Measurements from ENCODE around the gene BLNK.

Gene BLNK

DNA sequence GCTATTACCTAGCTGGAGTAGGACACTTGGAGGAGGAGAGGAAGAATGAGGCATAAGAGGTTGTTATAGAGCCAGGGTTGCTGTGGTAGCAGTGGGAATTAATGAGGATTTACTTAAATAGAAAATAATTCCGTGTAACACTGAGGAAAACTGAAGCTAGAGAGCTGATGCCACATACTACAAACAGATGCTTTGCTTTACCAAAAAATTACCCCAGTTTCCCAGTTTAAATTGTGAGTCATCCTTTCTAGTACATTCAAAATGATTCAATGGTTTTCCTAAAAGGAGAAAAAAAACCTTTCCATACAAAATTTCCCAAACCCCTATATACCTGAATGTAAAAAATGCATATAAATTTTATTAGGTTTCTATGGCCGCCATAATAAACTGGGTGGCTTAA lies 82.9 kb downstream of the BLNK start:
- no peaks in the 10 kb centered on the region for H3K4me1 ChIP-seq (ENCODE audit: control insufficient read depth in 2 of 2, insufficient read depth in 1 of 2, low read depth in 1 of 2, low read length in 2 of 2)
- no peak overlapping the region for H2BK5ac ChIP-seq (ENCODE audit: low read length)
- H3K23ac ChIP-seq (ENCODE audit: low read depth, low read length, poor library complexity), result no peak overlapping the region
- no peaks in the 10 kb centered on the region for H3K9me3 ChIP-seq (replicated peaks in 1 of 2; ENCODE audit: control insufficient read depth in 2 of 2, insufficient read depth in 1 of 2, low read depth in 1 of 2, low read length in 2 of 2)
- H3K9ac ChIP-seq (ENCODE audit: low read depth, low read length, poor library complexity), result no peak overlapping the region
- H3K4me3 ChIP-seq (ENCODE audit: low read length in 2 of 2), result no peak overlapping the region
- WGBS, 2 donors (ENCODE audit: extremely low coverage in 2 of 2, insufficient read length in 2 of 2, insufficient replicate concordance in 1 of 2), result no CpG with 5 or more reads among the region's 2 CpGs
- no peak overlapping the region for H2BK12ac ChIP-seq (ENCODE audit: low read length)
- no peaks in the 10 kb centered on the region for H3K27me3 ChIP-seq (ENCODE audit: control insufficient read depth in 3 of 3, insufficient read depth in 3 of 3, low read depth in 1 of 3, low read length in 3 of 3)
- no peak overlapping the region for H3K4me2 ChIP-seq (ENCODE audit: insufficient read depth, low read length, poor library complexity, severe bottlenecking)
- H2AFZ ChIP-seq (ENCODE audit: low read length), result no peak overlapping the region
- H4K91ac ChIP-seq (ENCODE audit: low read depth, low read length, poor library complexity), result no peak overlapping the region
- H3K4ac ChIP-seq (ENCODE audit: low read length), result no peak overlapping the region
- no peak overlapping the region for H2AK5ac ChIP-seq (ENCODE audit: low read depth, low read length)
- no peak overlapping the region for H2BK15ac ChIP-seq (ENCODE audit: low read length)
- H2BK120ac ChIP-seq (ENCODE audit: low read depth, low read length), result no peak overlapping the region
- H3K14ac ChIP-seq (ENCODE audit: low read length), result no peak overlapping the region
- H3K27ac ChIP-seq (replicated peaks; ENCODE audit: low read length), result no peak overlapping the region
- H3K36me3 ChIP-seq (replicated peaks in 1 of 2; ENCODE audit: control insufficient read depth in 2 of 2, insufficient read depth in 2 of 2, low read length in 2 of 2), result no peaks in the 10 kb centered on the region
- no peak for DNase-seq (ENCODE audit: low spot score)
- H4K8ac ChIP-seq (ENCODE audit: low read depth, low read length), result no peak overlapping the region
- H3K79me1 ChIP-seq (ENCODE audit: low read depth, low read length), result no peaks in the 10 kb centered on the region
- H3K18ac ChIP-seq (ENCODE audit: low read length), result no peak overlapping the region

DNA sequence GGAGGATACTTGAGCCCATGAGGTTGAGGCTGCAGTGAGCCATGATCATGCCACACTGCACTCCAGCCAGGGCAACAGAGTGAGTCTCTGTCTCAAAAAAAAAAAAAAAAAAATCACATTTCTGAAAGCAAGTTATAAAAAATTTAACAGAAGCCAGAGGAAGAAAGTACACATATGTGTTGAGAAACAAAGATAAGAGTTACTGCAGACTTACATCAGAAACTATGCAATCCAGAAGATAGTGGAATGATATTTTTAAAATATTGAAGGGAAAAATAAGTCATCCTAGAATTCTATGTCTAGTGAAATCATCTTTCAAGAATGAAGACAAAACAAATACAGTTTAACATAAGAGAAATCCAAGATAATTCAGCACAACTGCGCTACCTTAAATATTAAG lies 94.4 kb downstream of the BLNK start:
- no peak overlapping the region for H3K23ac ChIP-seq (ENCODE audit: low read depth, low read length, poor library complexity)

DNA sequence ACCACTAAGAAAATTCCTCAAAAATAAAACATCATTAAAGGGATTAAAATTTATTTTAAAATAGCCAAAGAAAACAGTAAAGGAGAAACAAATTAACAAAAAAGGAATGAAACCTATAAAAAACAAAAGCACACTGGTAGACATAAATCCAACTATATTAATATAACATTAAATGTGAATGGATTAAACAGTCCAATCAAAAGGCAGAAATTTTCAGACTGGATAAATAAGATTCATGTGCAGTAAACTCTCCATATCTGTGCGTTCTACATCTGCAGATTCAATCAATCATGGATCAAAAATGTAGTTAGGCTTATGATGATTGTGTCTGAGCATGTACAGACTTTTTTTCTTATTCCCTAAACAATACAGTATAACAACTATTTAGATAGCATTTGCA lies 98.7 kb downstream of the BLNK start:
- H2BK120ac ChIP-seq (ENCODE audit: low read depth, low read length), result no peak overlapping the region
- H3K79me1 ChIP-seq (ENCODE audit: low read depth, low read length), result no peaks in the 10 kb centered on the region
- H3K4me3 ChIP-seq (ENCODE audit: low read length in 2 of 2), result no peak overlapping the region
- H3K27me3 ChIP-seq (ENCODE audit: control insufficient read depth in 3 of 3, insufficient read depth in 3 of 3, low read depth in 1 of 3, low read length in 3 of 3), result no peaks in the 10 kb centered on the region
- H3K9me3 ChIP-seq (replicated peaks in 1 of 2; ENCODE audit: control insufficient read depth in 2 of 2, insufficient read depth in 1 of 2, low read depth in 1 of 2, low read length in 2 of 2), result peaks cover 2 to 8% of the 10 kb centered on the region in 2 donors
- H3K14ac ChIP-seq (ENCODE audit: low read length), result no peak overlapping the region
- WGBS, 2 donors (ENCODE audit: extremely low coverage in 2 of 2, insufficient read length in 2 of 2, insufficient replicate concordance in 1 of 2), result no CpG with 5 or more reads among the region's 1 CpG
- H3K4me1 ChIP-seq (ENCODE audit: control insufficient read depth in 2 of 2, insufficient read depth in 1 of 2, low read depth in 1 of 2, low read length in 2 of 2), result no peaks in the 10 kb centered on the region
- DNase-seq (ENCODE audit: low spot score), result no peak
- H2AFZ ChIP-seq (ENCODE audit: low read length), result no peak overlapping the region
- no peaks in the 10 kb centered on the region for H3K36me3 ChIP-seq (replicated peaks in 1 of 2; ENCODE audit: control insufficient read depth in 2 of 2, insufficient read depth in 2 of 2, low read length in 2 of 2)
- H3K9ac ChIP-seq (ENCODE audit: low read depth, low read length, poor library complexity), result no peak overlapping the region
- no peak overlapping the region for H4K8ac ChIP-seq (ENCODE audit: low read depth, low read length)
- no peak overlapping the region for H3K4me2 ChIP-seq (ENCODE audit: insufficient read depth, low read length, poor library complexity, severe bottlenecking)
- no peak overlapping the region for H2BK15ac ChIP-seq (ENCODE audit: low read length)
- H2AK5ac ChIP-seq (ENCODE audit: low read depth, low read length), result no peak overlapping the region
- H3K18ac ChIP-seq (ENCODE audit: low read length), result no peak overlapping the region
- no peak overlapping the region for H3K4ac ChIP-seq (ENCODE audit: low read length)
- no peak overlapping the region for H4K91ac ChIP-seq (ENCODE audit: low read depth, low read length, poor library complexity)
- no peak overlapping the region for H2BK12ac ChIP-seq (ENCODE audit: low read length)
- H3K27ac ChIP-seq (replicated peaks; ENCODE audit: low read length), result no peak overlapping the region
- no peak overlapping the region for H2BK5ac ChIP-seq (ENCODE audit: low read length)
- no peak overlapping the region for H3K23ac ChIP-seq (ENCODE audit: low read depth, low read length, poor library complexity)

More for the DNA sequence above, 94.4 kb downstream of the BLNK start:
- H3K27me3 ChIP-seq (ENCODE audit: control insufficient read depth in 3 of 3, insufficient read depth in 3 of 3, low read depth in 1 of 3, low read length in 3 of 3), result no peaks in the 10 kb centered on the region
- H2AK5ac ChIP-seq (ENCODE audit: low read depth, low read length), result no peak overlapping the region
- no peak overlapping the region for H2BK15ac ChIP-seq (ENCODE audit: low read length)
- no peak overlapping the region for H4K91ac ChIP-seq (ENCODE audit: low read depth, low read length, poor library complexity)
- no peaks in the 10 kb centered on the region for H3K4me1 ChIP-seq (ENCODE audit: control insufficient read depth in 2 of 2, insufficient read depth in 1 of 2, low read depth in 1 of 2, low read length in 2 of 2)
- no peak overlapping the region for H2BK5ac ChIP-seq (ENCODE audit: low read length)
- no peak overlapping the region for H3K14ac ChIP-seq (ENCODE audit: low read length)
- no CpG with 5 or more reads among the region's 1 CpG for WGBS, 2 donors (ENCODE audit: extremely low coverage in 2 of 2, insufficient read length in 2 of 2, insufficient replicate concordance in 1 of 2)
- no peaks in the 10 kb centered on the region for H3K36me3 ChIP-seq (replicated peaks in 1 of 2; ENCODE audit: control insufficient read depth in 2 of 2, insufficient read depth in 2 of 2, low read length in 2 of 2)
- no peak overlapping the region for H3K27ac ChIP-seq (replicated peaks; ENCODE audit: low read length)
- no peak overlapping the region for H4K8ac ChIP-seq (ENCODE audit: low read depth, low read length)
- no peak overlapping the region for H3K18ac ChIP-seq (ENCODE audit: low read length)
- H3K9ac ChIP-seq (ENCODE audit: low read depth, low read length, poor library complexity), result no peak overlapping the region
- no peaks in the 10 kb centered on the region for H3K79me1 ChIP-seq (ENCODE audit: low read depth, low read length)
- H3K9me3 ChIP-seq (replicated peaks in 1 of 2; ENCODE audit: control insufficient read depth in 2 of 2, insufficient read depth in 1 of 2, low read depth in 1 of 2, low read length in 2 of 2), result peaks cover 0 to 6% of the 10 kb centered on the region in 2 donors
- H2BK120ac ChIP-seq (ENCODE audit: low read depth, low read length), result no peak overlapping the region
- no peak overlapping the region for H2BK12ac ChIP-seq (ENCODE audit: low read length)
- H3K4me3 ChIP-seq (ENCODE audit: low read length in 2 of 2), result no peak overlapping the region
- H3K4ac ChIP-seq (ENCODE audit: low read length), result no peak overlapping the region
- no peak overlapping the region for H2AFZ ChIP-seq (ENCODE audit: low read length)
- H3K4me2 ChIP-seq (ENCODE audit: insufficient read depth, low read length, poor library complexity, severe bottlenecking), result no peak overlapping the region
- DNase-seq (ENCODE audit: low spot score), result no peak

DNA sequence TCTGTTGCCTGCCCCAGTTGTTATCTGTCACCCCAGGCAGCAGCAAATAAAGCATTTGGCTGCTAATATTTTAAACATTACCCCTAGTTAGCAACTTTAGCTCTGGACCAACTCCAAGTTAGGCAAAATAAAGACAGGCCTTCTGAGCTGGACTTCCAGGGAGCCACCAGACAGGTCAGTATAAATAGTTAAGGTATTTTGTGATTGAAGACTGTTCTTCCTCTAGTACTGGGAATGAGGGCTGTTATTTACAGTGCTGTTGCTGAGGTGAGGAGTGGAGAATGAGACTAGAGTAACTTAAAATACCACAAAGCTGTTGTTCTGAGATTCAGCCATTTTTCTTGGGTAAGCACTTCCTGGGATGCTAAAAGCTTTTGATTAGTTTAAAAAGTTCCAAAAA lies 101.1 kb downstream of the BLNK start:
- Histone ChIP-seq H3K9ac (ENCODE audit: low read depth, low read length, poor library complexity) (no peak overlapping the region), H3K4me2 (ENCODE audit: insufficient read depth, low read length, poor library complexity, severe bottlenecking) (no peak overlapping the region), H3K4ac (ENCODE audit: low read length) (no peak overlapping the region), H3K18ac (ENCODE audit: low read length) (no peak overlapping the region), H3K27ac (replicated peaks; ENCODE audit: low read length) (no peak overlapping the region), H2BK5ac (ENCODE audit: low read length) (no peak overlapping the region), H2BK120ac (ENCODE audit: low read depth, low read length) (no peak overlapping the region), H2AK5ac (ENCODE audit: low read depth, low read length) (no peak overlapping the region), H3K4me3 (ENCODE audit: low read length in 2 of 2) (no peak overlapping the region), H4K8ac (ENCODE audit: low read depth, low read length) (no peak overlapping the region), H3K14ac (ENCODE audit: low read length) (no peak overlapping the region), H2BK15ac (ENCODE audit: low read length) (no peak overlapping the region), H3K27me3 (ENCODE audit: control insufficient read depth in 3 of 3, insufficient read depth in 3 of 3, low read depth in 1 of 3, low read length in 3 of 3) (no peaks in the 10 kb centered on the region), H4K91ac (ENCODE audit: low read depth, low read length, poor library complexity) (no peak overlapping the region), H3K79me1 (ENCODE audit: low read depth, low read length) (no peaks in the 10 kb centered on the region), H2BK12ac (ENCODE audit: low read length) (no peak overlapping the region), H3K4me1 (ENCODE audit: control insufficient read depth in 2 of 2, insufficient read depth in 1 of 2, low read depth in 1 of 2, low read length in 2 of 2) (no peaks in the 10 kb centered on the region), H3K36me3 (replicated peaks in 1 of 2; ENCODE audit: control insufficient read depth in 2 of 2, insufficient read depth in 2 of 2, low read length in 2 of 2) (peaks cover 0 to 8% of the 10 kb centered on the region in 2 donors), H3K23ac (ENCODE audit: low read depth, low read length, poor library complexity) (no peak overlapping the region), H2AFZ (ENCODE audit: low read length) (no peak overlapping the region), H3K9me3 (replicated peaks in 1 of 2; ENCODE audit: control insufficient read depth in 2 of 2, insufficient read depth in 1 of 2, low read depth in 1 of 2, low read length in 2 of 2) (peaks cover 2 to 9% of the 10 kb centered on the region in 2 donors)
- no peak for DNase-seq (ENCODE audit: low spot score)
